ENCODE data around the gene EGFR.

DNA sequence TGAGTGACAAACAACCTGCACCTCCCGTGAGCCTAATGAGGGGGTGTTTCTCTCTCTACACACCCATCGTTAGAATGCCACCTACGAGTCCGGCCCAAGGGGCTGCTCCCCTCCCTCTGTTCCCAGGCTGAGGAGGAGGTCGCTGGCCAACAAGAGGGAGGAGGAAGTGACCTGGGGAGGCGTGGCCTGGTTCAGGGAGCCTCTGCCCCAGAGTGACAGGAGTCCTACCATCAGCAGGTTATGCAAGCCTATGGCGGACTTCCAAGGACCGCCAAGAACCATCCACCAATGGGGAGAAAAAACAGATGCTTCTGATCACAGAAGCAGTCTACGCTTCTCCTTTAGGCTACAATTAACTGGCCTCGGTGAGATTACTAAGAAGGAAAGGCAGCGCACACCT, 12.3 kb upstream of the EGFR start:
- TF ChIP-seq, protein P1, sequence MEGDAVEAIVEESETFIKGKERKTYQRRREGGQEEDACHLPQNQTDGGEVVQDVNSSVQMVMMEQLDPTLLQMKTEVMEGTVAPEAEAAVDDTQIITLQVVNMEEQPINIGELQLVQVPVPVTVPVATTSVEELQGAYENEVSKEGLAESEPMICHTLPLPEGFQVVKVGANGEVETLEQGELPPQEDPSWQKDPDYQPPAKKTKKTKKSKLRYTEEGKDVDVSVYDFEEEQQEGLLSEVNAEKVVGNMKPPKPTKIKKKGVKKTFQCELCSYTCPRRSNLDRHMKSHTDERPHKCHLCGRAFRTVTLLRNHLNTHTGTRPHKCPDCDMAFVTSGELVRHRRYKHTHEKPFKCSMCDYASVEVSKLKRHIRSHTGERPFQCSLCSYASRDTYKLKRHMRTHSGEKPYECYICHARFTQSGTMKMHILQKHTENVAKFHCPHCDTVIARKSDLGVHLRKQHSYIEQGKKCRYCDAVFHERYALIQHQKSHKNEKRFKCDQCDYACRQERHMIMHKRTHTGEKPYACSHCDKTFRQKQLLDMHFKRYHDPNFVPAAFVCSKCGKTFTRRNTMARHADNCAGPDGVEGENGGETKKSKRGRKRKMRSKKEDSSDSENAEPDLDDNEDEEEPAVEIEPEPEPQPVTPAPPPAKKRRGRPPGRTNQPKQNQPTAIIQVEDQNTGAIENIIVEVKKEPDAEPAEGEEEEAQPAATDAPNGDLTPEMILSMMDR (conservative IDR thresholded peaks at IDR 0.05; ENCODE audit: low read depth, low read length), result no peak
- no peak for TF ChIP-seq EZH2phosphoT487 (IDR thresholded peaks at IDR 0.05; ENCODE audit: borderline replicate concordance, low read length)
- no peak for TF ChIP-seq EZH2 (IDR thresholded peaks at IDR 0.05; ENCODE audit: low read length, unreplicated experiment)
